GM21825 (cell line): ENCODE results near the gene RET.

Source experiments
- ATAC-seq: cut with Tn5 transposase; IDR thresholded peaks from one replicate; pipeline ENCODE4 v1.9.1; 2021; ENCODE audit warnings: mild to moderate bottlenecking, moderate library complexity; ENCODE audit not compliant: unreplicated experiment

RET gene

DNA sequence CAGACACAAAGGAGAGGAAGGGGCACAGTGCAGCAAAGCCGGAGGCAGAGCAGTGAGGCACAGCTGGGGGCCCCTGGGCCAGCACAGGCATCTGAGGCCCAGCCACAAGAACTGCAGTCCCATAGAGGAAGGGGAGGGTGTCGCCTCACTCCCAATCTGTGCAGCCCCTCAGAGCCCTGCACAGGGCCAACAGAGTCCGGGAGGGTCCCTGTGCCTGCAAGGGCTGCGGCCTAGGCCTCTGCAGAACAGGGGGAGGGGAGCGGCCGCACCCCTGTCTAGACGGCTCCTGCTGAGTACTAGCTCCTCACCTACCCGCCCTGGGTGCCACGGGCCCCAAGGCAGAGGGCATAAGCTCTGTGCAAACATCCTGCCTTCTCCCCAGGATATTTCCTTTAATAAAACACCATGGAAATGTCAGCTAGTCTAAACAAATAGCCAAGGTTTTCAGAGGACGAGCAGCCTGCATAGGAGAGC lies 32.4 kb upstream of the RET start:
- no peak for ATAC-seq

DNA sequence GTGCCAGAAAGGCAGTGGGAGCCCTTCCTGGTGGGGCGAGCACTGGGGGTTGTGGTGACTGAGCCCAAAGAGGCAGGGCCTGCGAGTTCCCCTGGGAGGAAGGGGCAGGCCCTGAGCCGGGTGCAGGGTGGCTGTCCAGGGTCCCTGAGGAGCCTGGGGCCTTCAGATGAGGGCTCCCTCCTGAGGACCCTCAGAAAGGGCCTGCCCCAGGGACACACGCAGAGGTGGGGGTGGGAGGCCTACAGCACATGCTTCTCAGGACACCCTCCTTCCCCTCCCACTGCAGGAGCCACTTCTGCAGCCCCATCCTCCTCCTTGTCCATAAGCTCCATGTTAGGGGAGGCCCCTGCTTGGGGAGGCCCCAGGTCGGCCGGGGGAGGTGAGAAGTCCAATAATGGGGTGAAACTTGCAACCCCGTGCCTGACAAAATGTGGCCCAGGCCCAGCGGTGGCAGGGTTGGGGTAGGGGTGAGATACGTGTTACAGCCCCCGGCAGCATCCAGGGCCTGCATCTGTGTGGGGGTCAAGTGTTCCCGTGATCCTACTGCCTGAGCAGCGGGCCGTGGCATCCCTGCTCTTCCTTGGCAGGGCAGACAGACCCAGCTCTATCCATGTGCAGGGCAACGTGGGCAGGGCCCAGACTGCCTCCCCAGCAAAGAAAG lies 31.8 kb upstream of the RET start:
- ATAC-seq: no peak

DNA sequence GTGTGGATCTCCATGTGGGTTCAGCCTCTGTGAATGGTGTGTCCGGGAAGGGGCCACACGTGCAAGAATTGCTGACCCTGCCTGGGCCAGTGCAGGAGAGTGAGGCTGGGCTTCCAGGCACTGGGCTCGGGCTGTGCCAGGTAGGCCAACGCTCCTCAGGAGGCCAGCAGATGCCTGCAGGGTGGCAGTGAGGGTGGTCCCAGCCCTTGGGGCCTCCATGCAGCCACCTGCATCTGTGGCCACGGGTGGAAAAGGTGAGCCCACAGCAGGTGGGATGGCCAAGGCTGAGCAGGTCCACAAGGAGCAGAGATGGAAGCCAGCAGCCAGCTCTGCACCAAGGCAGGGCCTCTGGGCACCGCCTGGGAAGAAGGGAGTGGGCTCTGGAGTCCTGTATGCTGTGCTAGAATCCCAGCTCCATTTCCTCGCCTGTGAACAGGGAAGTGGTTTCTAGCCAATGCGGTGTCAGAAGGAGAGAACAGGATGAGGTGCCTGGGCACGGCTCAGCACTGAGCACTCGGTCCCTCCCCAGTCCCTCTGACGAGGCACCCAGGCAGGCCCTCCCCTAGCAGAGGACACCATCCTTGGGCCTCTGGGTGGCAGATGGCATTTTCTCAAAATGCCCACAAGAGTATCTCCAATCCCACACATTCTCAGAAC lies 31.1 kb upstream of the RET start:
- no peak for ATAC-seq

DNA sequence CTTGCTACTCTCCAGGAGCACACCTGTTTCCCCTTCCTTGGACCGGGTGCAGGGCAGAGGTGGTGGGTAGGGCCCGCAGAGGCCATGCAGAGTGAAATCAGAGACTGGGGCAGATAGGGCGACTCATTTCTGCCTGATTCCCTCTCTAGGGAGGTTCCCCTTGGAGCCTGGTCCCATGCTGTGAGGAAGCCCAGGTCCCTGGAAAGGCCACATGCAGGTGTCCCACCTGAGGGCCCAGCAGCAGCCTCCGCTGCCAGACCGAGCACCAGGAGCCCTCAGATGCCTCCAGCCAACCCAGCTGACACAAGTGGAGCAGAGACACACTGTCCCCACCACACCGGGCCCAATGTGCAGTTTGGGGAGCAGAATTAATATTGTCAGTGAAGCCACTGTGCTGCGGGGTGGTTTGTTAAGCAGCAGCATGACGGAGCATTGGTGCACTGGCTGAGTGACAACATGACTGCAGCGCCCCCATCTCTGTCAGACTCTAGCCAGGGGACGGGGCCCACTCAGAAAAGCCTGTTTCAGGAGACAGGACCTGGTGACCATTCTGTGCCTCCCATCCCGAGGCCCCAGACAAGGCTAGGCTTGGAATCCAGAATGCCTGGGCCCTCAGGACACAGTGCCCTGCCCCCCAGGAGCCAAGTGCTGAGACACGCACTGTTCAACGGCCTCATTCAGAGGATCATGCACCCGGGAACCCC lies 30.4 kb upstream of the RET start:
- ATAC-seq: no peak

- no peak for ATAC-seq
Measured at GRCh38 chr10:43047288-43047970, 29.4 kb upstream of the RET start.

GRCh38 chr10:43048301-43049051 lies 28.4 kb upstream of the RET start:
- ATAC-seq: no peak

- ATAC-seq: no peak
Measured at GRCh38 chr10:43049081-43049551, 27.8 kb upstream of the RET start.

DNA sequence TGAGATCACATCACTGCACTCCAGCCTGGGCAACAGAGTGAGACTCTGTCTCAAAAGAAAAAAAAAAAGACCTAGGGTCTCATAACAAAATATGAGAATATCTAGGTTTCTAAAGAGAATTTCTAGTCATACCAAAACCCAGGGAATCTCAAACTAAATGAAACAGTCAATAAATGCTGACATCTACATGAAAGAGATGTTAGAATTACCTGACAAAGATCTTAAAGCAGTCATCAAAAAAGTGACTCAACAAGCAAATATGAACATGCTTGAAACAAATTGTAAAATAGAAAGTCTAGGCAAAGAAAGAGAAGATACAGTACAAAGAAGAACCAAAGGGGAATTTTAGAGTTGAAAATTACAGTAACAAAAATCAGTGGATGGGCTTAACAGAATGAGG lies 26.9 kb upstream of the RET start:
- no peak for ATAC-seq

DNA sequence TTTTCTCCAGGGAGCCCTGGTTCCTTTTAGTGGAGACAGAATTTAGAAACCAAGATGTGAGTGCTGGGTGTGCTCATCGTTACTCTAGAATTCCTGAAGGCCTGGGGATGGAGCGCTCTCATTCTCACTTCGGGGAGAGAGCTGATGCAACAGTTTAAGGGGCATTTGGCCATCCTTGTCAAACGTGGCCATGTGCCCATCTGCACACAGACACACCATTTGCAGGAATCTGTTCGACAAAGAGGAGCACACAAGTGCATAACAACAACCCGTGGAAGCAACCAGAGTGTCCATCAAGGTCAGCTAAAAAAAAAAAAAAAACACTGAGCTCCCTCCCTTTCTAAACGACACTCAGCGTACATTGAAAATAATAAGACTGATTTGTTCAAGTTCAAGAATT lies 23.0 kb upstream of the RET start:
- ATAC-seq: no peak

DNA sequence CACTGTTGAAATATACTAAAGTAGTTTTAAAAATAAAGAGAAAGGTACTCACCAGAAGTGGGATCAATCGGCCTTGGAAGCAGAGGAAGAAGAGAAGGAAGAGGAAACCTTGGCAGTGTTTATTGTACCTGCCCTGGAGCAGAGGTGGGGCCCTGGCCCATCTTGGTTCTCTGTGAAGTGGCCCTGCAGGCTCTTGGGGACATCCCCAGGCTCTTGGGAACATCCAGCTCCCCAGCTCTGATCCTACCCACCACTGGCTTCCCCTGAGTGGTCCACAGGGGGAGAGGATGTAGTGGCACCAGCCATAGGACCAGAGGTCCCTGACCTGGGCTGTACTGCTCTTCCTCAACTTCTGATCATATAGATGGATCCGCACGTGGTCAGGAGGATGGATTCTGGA lies 22.3 kb upstream of the RET start:
- no peak for ATAC-seq

- ATAC-seq: no peak
Measured at GRCh38 chr10:43055217-43055616, 21.7 kb upstream of the RET start.

- ATAC-seq: no peak
Measured at GRCh38 chr10:43055991-43056567, 20.8 kb upstream of the RET start.

DNA sequence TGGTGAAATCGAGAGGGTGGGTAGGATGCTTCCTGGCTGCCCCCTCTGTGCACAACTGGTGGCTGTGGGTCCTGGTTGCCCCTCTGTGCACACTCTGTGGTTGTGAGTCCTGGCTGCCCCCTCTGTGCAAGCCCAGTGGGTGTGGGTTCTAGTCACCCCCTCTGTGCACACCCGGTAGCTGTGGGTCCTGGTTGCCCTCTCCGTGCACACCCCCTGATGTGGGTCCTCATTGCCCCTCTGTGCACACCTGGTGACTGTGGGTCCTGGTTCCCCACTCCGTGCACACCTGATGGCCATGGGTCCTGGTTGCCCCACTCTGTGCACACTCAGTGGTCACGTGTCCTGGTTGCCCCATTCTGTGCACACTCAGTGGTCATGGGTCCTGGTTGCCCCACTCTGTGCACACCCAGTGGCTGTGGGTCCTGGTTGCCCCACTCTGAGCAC lies 20.3 kb upstream of the RET start:
- ATAC-seq: no peak

DNA sequence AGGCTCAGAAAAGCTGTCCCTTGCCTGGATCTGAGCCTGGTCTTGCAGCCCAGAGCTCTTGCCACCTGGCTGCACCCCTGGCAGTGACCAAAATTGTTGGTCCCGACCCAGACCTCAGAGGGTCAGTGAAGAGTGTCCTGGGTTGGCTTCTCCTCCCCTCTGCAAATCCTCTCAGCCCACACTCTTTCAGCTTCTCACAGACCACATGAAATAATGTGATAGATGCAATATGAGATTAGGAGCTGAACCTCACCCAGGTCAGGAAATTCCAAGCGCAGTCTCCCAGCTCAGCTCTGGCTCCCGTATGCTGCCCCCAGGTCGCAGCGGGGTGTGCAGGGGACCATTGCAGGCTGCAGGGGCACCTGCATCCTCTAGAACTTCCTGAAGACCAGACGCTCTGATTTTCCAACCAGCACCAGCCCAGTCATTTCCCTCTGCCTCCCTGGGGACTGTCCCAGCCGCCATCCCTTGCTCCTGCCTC lies 19.6 kb upstream of the RET start:
- no peak for ATAC-seq

- ATAC-seq: no peak
Measured at GRCh38 chr10:43057831-43058340, 19.0 kb upstream of the RET start.

DNA sequence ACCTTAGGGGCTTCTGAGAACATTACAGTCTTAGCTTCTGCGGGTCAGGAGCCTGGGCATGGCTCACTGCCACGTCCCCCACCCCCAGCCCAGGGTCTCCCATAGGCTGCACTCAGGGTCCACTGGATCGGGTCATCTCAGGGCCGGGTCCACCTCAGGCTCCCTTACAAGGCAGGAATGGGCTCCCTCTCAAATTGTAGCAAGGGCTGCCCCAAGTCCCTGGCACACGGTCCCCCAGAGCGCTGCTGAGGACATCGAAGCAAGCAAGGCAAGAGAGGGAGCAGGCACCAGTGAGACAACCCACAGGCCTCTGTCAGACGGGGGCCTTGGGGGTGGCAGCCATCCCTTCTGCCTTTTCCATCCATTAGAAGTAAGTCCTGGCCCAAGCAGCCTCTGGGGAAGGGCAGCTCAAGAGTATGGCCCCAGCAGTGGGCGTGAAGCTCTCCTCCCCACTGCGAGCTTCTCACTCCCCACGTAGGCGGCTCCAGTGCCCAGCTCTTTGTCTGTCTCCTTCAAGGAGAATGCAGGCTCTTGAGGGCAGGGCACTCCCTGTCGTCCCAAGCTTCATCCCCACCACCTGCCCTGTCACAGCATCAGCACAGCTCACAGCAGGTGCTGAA lies 18.0 kb upstream of the RET start:
- no peak for ATAC-seq

GRCh38 chr10:43059336-43059720 lies 17.5 kb upstream of the RET start:
- ATAC-seq: no peak

- ATAC-seq: no peak
Measured at GRCh38 chr10:43059828-43060227, 17.0 kb upstream of the RET start.

GRCh38 chr10:43060291-43060690 lies 16.6 kb upstream of the RET start:
- ATAC-seq: no peak

GRCh38 chr10:43061331-43061730 lies 15.5 kb upstream of the RET start:
- no peak for ATAC-seq
